Measurements from ENCODE around the gene CERCAM.

GRCh38 chr9:128439273-128439672 lies 18.6 kb downstream of the CERCAM start:
- TF ChIP-seq CTCF (IDR thresholded peaks at IDR 0.05) (no peak), POLR2A (IDR thresholded peaks at IDR 0.05) (no peak)
